HCT116 (cell line): ENCODE data around the gene CENPK. TPM values are rescaled to one million over a fixed set of nuclear protein-coding genes. Genes with fewer than 3 reads are reported as not detected.

ENCODE experiments used
- ATAC-seq: fragments of 200-7000 bp; cut with Tn5 transposase; 2 replicates; pipeline ENCODE4 v1.9.1; 2020; ENCODE audit warnings: mild to moderate bottlenecking, moderate library complexity
- BruUV-seq: library from RNA; stranded (reverse); fragments of 400-500 nt; replicated peaks from 2 replicates; lab custom pipeline; 2021; lab: Mats Ljungman, UMichigan
- CTCF ChIA-PET: fragments of 300-600 bp; sonication (Branson Sonifier 250); formaldehyde crosslinking; loops from one replicate; lab custom pipeline; 2021; ENCODE audit warnings: antibody characterized with exemption; lab: Charles Lee
- POLR2A ChIA-PET: fragments of 300-600, 350-600 bp; sonication (Branson Sonifier 250); formaldehyde crosslinking; loops from one replicate; lab custom pipeline; 2021; ENCODE audit warnings: antibody characterized with exemption; lab: Charles Lee
- RAD21 ChIA-PET, 2 experiments: fragments of 300-600 bp; sonication (Branson Sonifier 250); formaldehyde crosslinking; loops; one replicate each; lab custom pipeline; 2023; ENCODE audit warnings: low total read pairs in 2 of 2; ENCODE audit not compliant: uncharacterized antibody in 2 of 2, unreplicated experiment in 2 of 2, low non-redundant PET in 1 of 2; lab: Charles Lee
- DNase-seq: peaks from one replicate; pipeline ENCODE4 v3.0.0-alpha.2; 2010; ENCODE audit warnings: low read depth, low spot score
- H2AFZ ChIP-seq: fragments of 200-600 bp; shearing (Covaris generic), sonication (generic); 2 replicates; pipeline ENCODE4 v1.6.1; 2017; ENCODE audit warnings: low read depth, mixed run types, mixed read lengths, antibody characterized with exemption, low read length; ENCODE audit not compliant: poor library complexity, severe bottlenecking
- H3K27ac ChIP-seq: 2 replicates; pipeline ENCODE4 v1.5.1; 2012; ENCODE audit warnings: low read depth, low read length
- H3K27me3 ChIP-seq: fragments of 200-600 bp; sonication (generic); 2 replicates; pipeline ENCODE4 v1.6.1; 2016; ENCODE audit warnings: mixed run types, low read length, mixed read lengths; ENCODE audit not compliant: insufficient read depth
- H3K36me3 ChIP-seq, 2 experiments: fragments of 200-500 bp in 1 of 2; fragments of 200-600 bp in 1 of 2; sonication (Bioruptor generic) in 1 of 2; sonication (generic) in 1 of 2; 2 replicates each; pipeline versions ENCODE4 v1.5.1 to v1.6.1; 2014 to 2016; ENCODE audit warnings: low read length in 2 of 2, inconsistent platforms in 1 of 2, mixed read lengths in 1 of 2, mixed run types in 1 of 2; ENCODE audit not compliant: insufficient read depth in 2 of 2, control insufficient read depth in 1 of 2
- H3K4me1 ChIP-seq, 2 experiments: fragments of 200-600 bp in 1 of 2; sonication (generic) in 1 of 2; 2 replicates each; pipeline versions ENCODE4 v1.5.1 to v1.6.1; 2012 to 2017; ENCODE audit warnings: low read length in 2 of 2, inconsistent platforms in 1 of 2, mild to moderate bottlenecking in 1 of 2, mixed read lengths in 1 of 2, mixed run types in 1 of 2, moderate library complexity in 1 of 2; ENCODE audit not compliant: insufficient read depth in 2 of 2, control insufficient read depth in 1 of 2
- H3K4me2 ChIP-seq: fragments of 200-600 bp; sonication (generic); 2 replicates; pipeline ENCODE4 v1.6.1; 2017; ENCODE audit warnings: mixed run types, low read length, mixed read lengths
- H3K4me3 ChIP-seq, 2 experiments: fragments of 200-600 bp in 1 of 2; sonication (generic) in 1 of 2; replicated peaks in 1 of 2; 2 replicates each; pipeline ENCODE4 v1.5.1; 2011 to 2016; ENCODE audit warnings: low read length in 2 of 2, control low read depth in 1 of 2, low read depth in 1 of 2, mild to moderate bottlenecking in 1 of 2, mixed read lengths in 1 of 2, mixed run types in 1 of 2
- H3K79me2 ChIP-seq: fragments of 200-600 bp; sonication (generic); 2 replicates; pipeline ENCODE4 v1.6.1; 2017; ENCODE audit warnings: mild to moderate bottlenecking, mixed run types, low read length, moderate library complexity, mixed read lengths; ENCODE audit not compliant: insufficient read depth
- H3K9ac ChIP-seq: fragments of 200-600 bp; sonication (generic); 2 replicates; pipeline ENCODE4 v1.6.1; 2016; ENCODE audit warnings: low read length, mixed read lengths
- H3K9me2 ChIP-seq: fragments of 200-600 bp; sonication (generic), shearing (Covaris generic); 2 replicates; pipeline ENCODE4 v1.6.1; 2017; ENCODE audit warnings: mixed run types, mild to moderate bottlenecking, moderate library complexity; ENCODE audit not compliant: insufficient read depth
- H3K9me3 ChIP-seq, 2 experiments: fragments of 200-500 bp in 1 of 2; fragments of 200-600 bp in 1 of 2; sonication (Bioruptor generic) in 1 of 2; sonication (generic) in 1 of 2; 2 replicates each; pipeline ENCODE4 v1.6.1; 2014 to 2017; ENCODE audit warnings: low read length in 2 of 2, mixed read lengths in 2 of 2, inconsistent platforms in 1 of 2, low read depth in 1 of 2, mild to moderate bottlenecking in 1 of 2, mixed run types in 1 of 2, moderate library complexity in 1 of 2; ENCODE audit not compliant: control insufficient read depth in 1 of 2, insufficient read depth in 1 of 2
- H4K20me1 ChIP-seq: fragments of 200-600 bp; sonication (generic), shearing (Covaris generic); 2 replicates; pipeline ENCODE4 v1.6.1; 2017; ENCODE audit warnings: mixed run types, mild to moderate bottlenecking, moderate library complexity; ENCODE audit not compliant: insufficient read depth
- ATF3 ChIP-seq: IDR thresholded peaks from 2 replicates; pipeline ENCODE4 v1.6.1; 2012
- EGR1 ChIP-seq: IDR thresholded peaks from 2 replicates; pipeline ENCODE4 v1.6.1; 2012; ENCODE audit warnings: low read depth
- ELF1 ChIP-seq: IDR thresholded peaks from 2 replicates; pipeline ENCODE4 v1.6.1; 2012; ENCODE audit warnings: low read depth, borderline replicate concordance
- MAX ChIP-seq: IDR thresholded peaks from 2 replicates; pipeline ENCODE4 v1.6.1; 2012
- POLR2A ChIP-seq: IDR thresholded peaks from 2 replicates; pipeline ENCODE4 v1.7.0; 2011; ENCODE audit warnings: borderline replicate concordance; ENCODE audit not compliant: insufficient read depth, insufficient read length; ENCODE audit errors: extremely low read depth
- RAD21 ChIP-seq: IDR thresholded peaks from 2 replicates; pipeline ENCODE4 v1.6.1; 2012; ENCODE audit warnings: low read depth, mild to moderate bottlenecking
- REST ChIP-seq: IDR thresholded peaks from 2 replicates; pipeline ENCODE4 v1.6.1; 2012; ENCODE audit warnings: low read depth
- YY1 ChIP-seq: IDR thresholded peaks from 2 replicates; pipeline ENCODE4 v1.6.1; 2011; ENCODE audit warnings: low read length, low read depth, moderate library complexity, mild to moderate bottlenecking; ENCODE audit not compliant: insufficient replicate concordance; ENCODE audit errors: extremely low read depth
- ZBTB33 ChIP-seq: IDR thresholded peaks from 2 replicates; pipeline ENCODE4 v1.6.1; 2011; ENCODE audit warnings: mild to moderate bottlenecking, low read length, moderate library complexity; ENCODE audit not compliant: insufficient replicate concordance; ENCODE audit errors: extremely low read depth
- ZFX ChIP-seq: fragments of 450-650 bp; IDR thresholded peaks from 2 replicates; pipeline ENCODE4 v1.6.1; 2017
- intact Hi-C: fragments of 100-400 bp; cut with micrococcal nuclease; formaldehyde crosslinking; loops from 2 replicates; pipeline ENCODE4 v1.10.0; 2022
- total RNA-seq: library from RNA; stranded (reverse); gene quantifications from one replicate; pipeline ENCODE4 v1.2.1, GENCODE V29; 2021; ENCODE audit not compliant: unreplicated experiment

The CENPK gene
- total RNA-seq, 1 experiment from 2014 or later, result 21.4 TPM

GRCh38 chr5:65553941-65554340 is 9.0 kb downstream of the CENPK start:
- Histone ChIP-seq H3K4me3 (no peak overlapping the region), H3K4me1 (no peaks in the 10 kb centered on the region), H2AFZ (no peak overlapping the region), H3K36me3 (peaks cover 16 to 20% of the 10 kb centered on the region in 2 experiments), H3K79me2 (peaks cover 39% of the 10 kb centered on the region), H3K4me2 (no peak overlapping the region), H3K27me3 (no peaks in the 10 kb centered on the region), H3K9me3 (no peaks in the 10 kb centered on the region), H3K27ac (no peak overlapping the region), H4K20me1 (no peaks in the 10 kb centered on the region; the same call in 1 of the 2 replicates), H3K9me2 (no peaks in the 10 kb centered on the region), H3K9ac (no peak overlapping the region)
- no TSS peak for BruUV-seq
- CTCF ChIA-PET, result no interaction called here
- ATAC-seq, result no peak
- POLR2A ChIA-PET, result interaction anchor here (0.9 kb wide), 1 partner anchor 9 kb away, joined by 4 read pairs; the partner anchor contains the start of genes CENPK and PPWD1
- no peak for DNase-seq
- RAD21 ChIA-PET, result no interaction called here
- TF ChIP-seq ZBTB33 (no peak), YY1 (no peak), RAD21 (no peak), EGR1 (no peak), ZFX (no peak)
- intact Hi-C loops, result no loop called here

- Histone ChIP-seq H2AFZ (no peak overlapping the region), H3K79me2 (peaks cover 6% of the 10 kb centered on the region; the same call in 1 of the 2 replicates), H3K9me2 (no peaks in the 10 kb centered on the region), H3K27me3 (no peaks in the 10 kb centered on the region), H3K9ac (no peak overlapping the region), H4K20me1 (no peaks in the 10 kb centered on the region), H3K9me3 (no peaks in the 10 kb centered on the region), H3K4me1 (no peaks in the 10 kb centered on the region), H3K27ac (no peak overlapping the region), H3K4me3 (no peak overlapping the region), H3K4me2 (no peak overlapping the region), H3K36me3 (peaks cover 12 to 13% of the 10 kb centered on the region in 2 experiments; a peak in 2 of 4 replicates)
- ChIA-PET CTCF (no interaction called here), RAD21 (interaction anchor here in 1 of 2 experiments (0.6 kb wide), 1 partner anchor 38 kb away, joined by 3 read pairs; no protein-coding TSS in a partner anchor), POLR2A (no interaction called here)
- no peak for TF ChIP-seq ZBTB33
- no peak for TF ChIP-seq REST
- no peak for TF ChIP-seq MAX
- no peak for TF ChIP-seq ELF1
- no peak for TF ChIP-seq EGR1
- no peak for TF ChIP-seq ATF3
- TF ChIP-seq POLR2A, result no peak
- intact Hi-C loops, result no loop called here
- DNase-seq, result no peak
- BruUV-seq, result no TSS peak
- no peak for ATAC-seq
Measured at GRCh38 chr5:65548281-65548680, 14.7 kb downstream of the CENPK start.
